SIG-M5 treated with dmso at 0.1 percent for 504 hours (cell line): ENCODE data around the gene RBFA.
"Not testable (repeated sequence)": the region's sequence is repeated elsewhere in the genome, so short reads cannot be mapped to it uniquely, and the experiment has no call there.

Source experiments
- DNase-seq: peaks from one replicate; lab custom pipeline; 2025; ENCODE audit not compliant: unreplicated experiment; lab: John Stamatoyannopoulos, UW

RBFA gene

DNA sequence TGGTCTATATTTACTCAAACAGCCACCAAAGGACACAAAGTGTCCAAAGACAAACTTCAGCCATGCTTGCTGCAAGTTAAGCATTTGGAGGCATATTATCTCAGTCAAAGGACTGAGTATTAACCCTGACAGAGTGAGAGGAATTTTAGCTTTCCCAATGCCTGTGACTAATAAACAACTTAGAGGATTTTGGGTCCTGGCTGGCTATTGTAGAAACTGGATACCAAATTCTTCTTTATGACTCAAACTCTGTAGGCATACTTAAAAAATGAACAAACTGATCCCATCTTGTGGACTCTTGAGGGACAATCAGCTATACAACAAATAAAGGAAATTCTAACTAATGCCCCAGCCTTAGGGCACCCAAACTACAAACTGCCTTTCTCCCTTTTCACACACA, 6.5 kb upstream of the RBFA start:
- DNase-seq, result not testable (repeated sequence)

DNA sequence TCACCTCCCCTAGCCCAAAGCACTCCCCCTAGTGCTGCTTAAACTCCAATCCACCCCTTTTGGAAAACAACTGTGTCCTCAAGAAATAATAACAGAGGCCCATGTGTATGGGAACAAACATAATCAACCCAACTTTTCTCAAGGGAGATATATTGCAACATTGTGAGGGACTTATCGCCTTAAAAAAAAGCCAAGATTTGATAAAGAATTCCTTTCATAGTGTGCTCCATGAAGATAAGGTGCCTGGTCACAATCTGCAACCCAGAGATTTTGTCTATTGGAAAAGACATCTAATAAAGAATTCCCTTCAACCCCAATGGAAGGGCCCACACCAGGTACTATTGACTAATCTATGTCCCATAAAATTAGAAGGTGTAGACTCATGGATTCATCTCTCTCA, 4.5 kb upstream of the RBFA start:
- DNase-seq, result no peak

DNA sequence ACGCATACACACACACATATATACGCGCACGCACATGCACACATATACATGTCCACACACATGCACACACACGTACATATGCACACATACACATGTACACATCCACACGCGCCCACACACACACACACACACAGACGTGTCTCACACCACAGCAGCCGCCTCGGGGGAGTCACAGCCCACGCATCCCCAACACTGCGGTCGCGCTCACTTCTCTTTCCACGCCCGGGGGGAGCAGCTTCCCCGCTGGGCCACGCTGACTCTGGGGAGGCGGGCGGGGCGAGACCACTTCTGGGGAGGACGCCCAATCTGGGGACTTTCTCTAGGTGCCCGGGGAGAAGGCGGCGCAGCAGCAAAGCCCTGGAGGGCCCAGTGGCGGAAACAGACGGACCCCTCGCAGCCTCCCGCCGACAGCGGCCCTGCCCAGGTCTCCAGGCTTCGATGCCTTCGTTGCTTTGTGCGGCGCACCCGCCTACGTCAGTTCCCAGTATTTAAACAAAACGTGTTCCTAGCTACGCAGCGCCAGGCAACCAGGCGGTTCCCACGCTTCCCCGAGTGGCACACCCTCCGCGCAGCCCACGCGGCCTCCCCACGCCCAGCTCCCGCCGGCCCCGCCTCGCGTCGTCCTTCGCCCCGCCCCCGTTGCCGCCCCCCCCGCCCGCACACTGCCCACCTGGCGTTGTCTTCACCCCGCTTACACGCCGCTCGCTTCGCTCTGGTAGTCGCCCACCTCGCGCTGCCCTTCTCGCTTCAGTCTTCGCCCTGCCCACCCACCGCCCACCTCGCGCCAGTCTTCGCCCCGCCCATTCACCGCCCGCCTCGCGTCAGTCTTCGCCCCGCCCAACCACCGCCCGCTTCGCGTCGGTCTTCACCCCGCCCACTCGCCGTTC, 810 bp upstream of the RBFA start:
- DNase-seq, result peak; percentile 97

DNA sequence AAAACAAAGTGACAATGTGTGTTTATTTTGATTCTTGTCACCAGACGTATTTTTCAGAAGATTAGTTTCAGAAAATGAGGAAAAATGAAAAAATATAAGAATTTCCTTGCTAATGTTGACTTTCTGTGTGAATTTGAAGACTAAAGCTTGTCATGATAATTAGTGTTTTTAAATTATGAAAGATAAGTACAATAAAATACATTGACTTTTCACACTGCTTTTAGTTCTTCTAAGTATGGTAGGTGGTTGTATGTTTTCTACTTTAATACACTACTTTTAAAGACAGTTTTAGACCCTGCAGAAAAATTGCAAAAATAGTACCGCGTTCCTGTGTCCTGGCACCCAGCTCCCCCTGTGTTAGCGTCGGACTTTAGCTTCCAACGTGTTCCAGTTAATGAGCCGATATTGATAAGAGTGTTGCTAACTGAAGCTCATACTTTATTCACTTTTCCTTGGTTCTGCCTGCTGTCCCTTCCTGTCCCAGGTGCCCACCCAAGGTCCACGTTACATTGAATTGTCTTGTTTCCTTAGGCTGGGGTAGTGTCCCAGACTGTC, 695 bp downstream of the RBFA start:
- DNase-seq, result no peak

DNA sequence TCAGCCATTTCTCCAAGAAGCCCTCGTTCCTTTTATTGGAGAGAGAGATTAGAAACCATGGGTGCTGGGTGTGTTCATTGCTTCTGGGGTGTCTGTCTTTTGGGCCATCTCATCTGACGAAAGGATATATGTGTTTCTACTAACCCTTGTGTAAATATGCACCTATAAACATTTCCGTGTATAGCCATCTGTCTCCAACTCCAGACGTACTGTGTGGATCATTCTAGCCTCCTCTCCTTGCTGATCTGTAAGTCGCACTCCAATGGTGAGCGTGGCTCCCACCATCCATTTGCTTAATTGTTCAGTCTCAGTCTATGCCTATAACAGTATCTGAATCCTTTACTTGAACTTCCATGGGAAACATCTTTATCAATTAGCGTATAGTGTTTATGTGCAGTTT, 1.8 kb downstream of the RBFA start:
- no peak for DNase-seq

DNA sequence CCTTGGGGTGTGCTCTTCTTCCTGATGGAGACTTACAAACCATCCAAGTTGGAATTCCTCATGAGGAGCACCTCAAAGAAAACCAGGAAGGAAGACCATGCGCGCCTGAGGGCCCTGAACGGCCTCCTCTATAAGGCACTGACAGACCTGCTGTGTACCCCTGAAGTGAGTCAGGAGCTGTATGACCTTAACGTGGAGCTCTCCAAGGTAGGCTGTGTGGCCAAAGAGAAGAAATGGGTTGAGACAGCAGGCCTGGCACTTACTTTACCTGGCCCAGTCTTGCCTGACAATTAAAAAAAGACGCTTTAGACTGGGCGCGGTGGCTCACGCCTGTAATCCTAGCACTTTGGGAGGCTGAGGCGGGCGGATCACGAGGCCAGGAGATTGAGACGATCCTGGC, 3.1 kb downstream of the RBFA start:
- DNase-seq, result no peak

DNA sequence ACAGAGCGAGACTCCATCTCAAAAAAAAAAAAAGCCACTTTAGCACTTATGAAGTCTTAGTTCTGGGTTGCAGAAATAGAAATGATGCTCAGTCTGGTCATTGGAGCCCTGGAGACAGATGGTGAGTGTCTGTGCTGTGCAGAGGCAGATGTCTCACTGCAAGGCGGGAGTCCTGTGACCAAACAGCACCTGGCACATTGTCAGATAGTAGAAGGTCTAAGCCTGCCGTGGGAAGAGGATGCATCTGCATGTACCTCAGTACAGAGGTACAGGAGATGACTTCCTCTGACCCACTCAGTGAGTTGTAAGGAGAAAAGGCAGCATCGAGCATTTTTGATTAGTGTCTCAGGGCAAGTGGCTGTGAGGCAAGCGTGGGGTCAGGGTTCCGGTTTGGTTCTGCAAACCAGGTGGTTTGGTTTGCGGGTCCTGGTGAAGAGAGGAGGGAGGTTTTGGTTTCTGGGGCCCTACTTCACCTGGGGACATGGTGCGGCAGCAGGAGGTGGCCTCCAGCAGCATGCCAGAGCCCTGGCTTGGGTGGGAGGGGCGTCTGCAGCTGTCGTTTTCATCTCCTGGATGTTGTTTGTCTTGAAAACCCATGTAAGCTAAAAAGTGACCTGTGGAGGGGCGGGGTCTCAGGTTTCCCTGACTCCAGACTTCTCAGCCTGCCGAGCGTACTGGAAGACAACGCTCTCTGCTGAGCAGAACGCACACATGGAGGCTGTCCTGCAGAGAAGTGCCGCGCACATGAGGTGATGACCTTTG, 3.8 kb downstream of the RBFA start:
- DNase-seq, result no peak

DNA sequence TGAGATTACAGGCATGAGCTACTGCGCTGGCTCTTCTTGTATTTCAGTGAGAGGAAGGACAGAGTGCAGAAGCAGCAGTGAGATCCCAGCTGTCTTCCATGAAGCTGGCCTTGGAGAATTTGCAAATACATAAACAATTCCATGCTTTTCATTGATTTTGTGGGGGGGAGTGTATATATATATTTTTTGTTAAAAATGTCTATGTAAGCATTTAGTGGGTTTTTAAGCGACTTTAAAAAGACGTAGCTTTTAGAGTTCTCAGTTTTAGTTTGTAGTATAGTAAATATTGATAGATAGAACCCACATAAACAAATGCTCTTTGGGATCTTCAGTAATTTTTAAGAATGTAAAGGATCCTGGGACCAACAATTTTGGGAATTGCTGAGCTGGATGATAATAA, 6.3 kb downstream of the RBFA start:
- DNase-seq, result no peak

DNA sequence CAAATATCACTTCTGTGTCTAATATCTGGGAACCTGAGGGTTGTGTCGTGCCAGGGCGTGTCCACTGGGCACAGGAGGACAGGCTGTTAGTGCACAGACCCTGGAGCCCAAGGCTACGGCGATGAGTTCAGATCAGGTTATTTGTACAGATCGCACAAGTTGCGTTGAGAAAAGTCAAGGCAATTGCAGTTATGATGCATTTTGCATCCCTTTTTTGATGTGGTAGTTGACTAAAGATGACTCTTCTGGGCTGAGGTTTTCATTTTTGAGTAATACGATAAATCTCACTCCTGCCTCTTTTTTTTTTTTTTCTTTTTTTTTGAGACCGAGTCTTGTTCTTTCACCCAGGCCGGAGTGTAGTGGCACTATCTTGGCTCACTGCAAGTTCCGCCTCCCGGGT, 7.2 kb downstream of the RBFA start:
- DNase-seq, result no peak

DNA sequence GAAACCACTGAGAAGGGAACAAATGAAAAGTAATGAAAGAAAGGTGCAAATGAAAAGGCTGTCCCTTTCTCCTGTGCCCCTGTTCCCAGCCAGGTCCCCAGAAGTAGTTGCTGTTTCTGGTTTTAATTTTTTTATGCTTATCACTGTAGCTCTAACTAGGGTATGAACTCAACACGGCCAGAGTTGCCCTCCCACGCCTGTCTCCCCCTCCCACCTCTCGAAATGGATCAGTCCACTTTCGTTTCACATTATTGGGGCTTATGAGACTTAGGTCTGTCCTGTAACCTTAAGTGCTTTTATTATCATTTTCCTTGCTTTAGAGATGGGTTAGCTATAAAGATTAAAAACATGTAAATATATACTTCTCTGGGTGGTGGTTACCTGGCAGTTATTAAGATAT, 8.6 kb downstream of the RBFA start:
- DNase-seq, result no peak

DNA sequence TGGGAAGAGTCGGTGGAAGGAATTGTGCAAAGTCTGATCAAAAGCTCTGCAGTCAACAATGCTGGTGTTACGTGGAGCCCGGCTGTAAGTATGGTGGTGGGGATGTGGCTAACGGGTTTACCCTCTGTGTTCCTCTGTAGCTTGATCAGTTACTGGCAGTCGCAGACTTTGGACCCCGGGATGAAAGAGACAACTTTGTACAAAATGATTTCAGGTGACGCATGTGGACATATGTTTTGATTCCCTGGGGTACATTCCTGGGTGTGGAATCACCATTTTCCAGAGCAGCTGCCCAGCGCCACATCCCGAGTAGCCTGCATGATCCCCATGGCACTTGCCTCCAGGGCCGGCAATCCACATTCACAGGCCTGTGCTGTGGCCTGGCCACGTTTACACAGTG, 9.8 kb downstream of the RBFA start:
- DNase-seq, result no peak

DNA sequence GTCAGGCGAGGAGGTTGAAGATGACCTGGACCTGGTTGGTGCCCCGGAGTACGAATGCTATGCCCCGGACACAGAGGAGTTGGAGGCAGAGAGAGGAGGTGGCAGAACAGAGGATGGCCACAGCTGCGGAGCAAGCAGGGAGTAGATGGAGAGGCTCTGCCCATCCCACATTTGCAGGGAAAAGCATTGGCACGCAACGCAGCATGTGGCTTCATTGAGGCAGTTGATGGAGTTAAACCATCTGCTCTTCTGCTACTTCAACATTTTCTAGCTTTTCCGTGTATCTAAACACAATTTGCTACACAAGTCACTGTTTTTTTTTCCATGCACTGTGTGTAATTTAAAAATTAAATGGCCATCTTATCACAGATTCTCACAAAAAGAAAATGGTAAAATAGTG, 11.8 kb downstream of the RBFA start:
- no peak for DNase-seq

DNA sequence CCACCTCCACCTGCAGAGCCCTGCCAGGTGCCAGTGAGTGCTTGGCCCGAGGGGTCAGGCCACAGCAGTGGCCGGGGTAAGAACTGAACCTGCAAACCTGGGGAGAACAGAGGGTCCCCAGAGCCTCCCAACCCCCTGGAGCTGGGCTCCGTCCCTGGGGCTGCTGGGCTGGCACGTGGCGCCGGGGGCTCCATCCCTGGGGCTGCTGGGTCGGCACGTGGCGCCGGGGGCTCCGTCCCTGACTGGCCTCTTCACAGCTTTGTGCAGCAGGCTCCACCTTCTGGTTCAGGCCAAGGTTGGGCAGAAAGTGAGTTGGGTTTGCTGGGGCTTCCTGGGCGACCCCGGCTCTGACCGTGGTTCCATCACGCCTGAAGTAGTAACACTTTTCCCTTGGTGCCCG, 12.2 kb downstream of the RBFA start:
- DNase-seq, result no peak

DNA sequence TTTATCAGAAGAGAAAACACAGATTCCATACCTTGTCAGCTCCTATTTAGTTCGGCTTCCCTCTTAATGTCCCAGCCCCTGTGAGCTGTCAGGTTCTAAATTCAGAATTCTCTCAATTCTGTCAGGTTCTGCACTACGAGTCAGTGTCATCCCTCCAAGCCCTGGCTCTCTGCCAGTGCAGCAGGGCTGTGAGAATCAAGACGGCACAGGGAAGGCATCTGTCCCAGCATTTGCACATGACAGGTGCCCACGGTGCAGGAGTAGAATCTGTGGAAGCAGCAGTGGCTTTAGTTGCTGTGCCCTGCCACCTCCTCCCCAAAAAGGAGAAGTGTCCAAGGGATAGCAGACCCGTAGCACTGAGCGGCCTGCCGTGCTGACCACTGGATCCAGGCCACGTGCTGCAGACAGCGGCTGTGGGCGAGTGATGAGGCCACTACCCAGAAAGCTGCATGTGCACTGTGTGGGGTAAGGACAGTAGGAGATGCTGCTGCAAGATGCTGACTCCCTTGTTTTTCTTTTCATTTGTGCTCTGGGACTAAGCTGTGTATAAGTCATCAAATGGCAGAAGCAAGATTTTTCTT, 12.8 kb downstream of the RBFA start:
- no peak for DNase-seq

DNA sequence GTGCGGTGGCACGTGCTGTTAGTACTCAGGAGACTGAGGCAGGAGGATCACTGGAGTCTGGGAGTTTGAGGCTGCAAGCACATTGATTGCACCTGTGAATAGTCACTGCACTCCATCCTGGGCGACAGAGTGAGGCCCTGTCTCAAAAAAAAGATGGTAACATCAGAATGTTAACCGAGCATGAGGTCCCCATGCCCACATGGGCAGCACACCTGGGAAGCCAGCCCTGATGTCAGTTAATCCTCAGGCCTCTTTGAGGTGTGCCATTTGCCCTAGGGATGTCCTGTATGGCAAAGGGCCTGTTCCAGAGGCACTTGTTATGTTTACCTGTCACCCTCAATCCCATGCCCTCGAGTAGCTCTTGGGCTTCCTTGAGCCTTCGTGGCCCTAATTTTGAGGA, 16.6 kb downstream of the RBFA start:
- no peak for DNase-seq

DNA sequence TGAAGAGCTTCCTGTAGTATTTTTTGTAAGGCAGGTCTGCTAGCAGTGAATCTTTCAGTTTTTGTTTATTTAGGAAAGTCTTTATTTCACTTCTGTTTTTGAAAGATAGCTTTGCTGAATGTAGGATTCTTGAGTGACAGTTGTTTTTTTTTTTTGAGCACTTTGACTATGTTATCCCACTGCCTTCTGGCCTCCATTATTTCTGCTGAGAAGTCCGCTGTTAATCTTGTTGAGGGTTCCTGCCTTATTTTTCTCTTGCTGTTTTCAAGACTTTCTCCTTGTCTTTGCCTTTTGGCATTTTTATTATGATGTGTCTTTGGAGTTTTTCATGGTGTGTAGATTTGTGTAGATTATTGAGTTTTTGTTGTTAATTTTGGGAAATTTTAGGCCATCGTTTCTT, 21.9 kb downstream of the RBFA start:
- DNase-seq, result no peak

DNA sequence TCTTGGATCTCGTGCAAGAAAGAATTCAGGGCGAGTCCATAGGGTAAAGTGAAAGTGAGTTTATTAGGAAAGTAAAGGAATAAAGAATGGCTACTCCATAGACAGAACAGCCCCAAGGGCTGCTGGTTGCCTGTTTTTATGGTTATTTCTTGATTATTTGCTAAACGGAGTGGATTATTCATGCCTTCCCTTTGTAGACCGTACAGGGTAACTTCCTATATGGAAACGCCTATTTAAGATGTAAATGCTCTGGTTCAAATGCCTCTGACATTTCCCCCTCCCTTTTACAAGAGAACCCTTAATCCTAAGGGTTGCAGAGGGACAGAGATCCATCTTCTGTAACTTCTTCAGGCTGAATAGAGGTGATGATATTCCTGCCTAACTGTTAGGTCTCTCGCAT, 25.7 kb downstream of the RBFA start:
- DNase-seq, result no peak

DNA sequence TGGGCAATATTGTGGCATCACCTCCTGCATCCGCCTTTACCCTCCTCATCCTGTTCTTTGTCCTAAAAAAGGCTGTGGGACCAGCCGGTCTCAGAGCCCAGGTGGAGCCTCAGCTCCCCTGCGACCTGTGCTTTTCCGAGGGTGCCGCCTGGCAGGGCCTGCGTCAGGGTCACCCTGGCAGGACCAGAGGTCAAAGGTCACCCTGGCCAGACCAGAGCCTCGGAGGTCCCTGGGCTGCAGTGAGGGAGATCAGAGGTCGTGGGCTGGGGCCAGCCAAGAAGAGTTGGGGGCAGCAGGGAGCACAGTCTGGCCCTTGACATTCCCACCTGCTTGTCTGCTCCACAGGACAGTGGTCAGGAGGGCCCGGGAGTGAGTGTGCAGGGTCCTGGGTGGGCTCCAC, 31.5 kb downstream of the RBFA start:
- no peak for DNase-seq

DNA sequence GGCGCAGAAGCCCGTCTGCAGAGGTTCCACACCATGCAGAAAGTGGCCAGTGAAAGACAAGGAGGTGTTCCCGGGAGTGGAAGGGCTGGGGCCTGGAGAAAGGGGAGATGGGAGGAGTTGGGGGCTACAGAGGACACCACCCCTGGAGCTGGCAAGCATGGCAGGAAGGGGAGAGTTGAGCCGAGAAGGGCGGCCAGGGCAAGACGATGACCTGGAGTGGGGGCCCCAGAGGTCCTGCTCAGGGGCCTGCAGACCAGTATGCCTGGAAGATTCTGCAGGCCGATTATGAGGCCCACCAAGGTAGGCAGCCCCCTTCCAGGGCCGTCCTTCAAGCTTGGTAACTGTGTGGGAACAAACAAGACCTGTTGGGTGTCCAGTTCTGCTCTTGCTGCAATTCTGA, 33.1 kb downstream of the RBFA start:
- DNase-seq, result no peak

DNA sequence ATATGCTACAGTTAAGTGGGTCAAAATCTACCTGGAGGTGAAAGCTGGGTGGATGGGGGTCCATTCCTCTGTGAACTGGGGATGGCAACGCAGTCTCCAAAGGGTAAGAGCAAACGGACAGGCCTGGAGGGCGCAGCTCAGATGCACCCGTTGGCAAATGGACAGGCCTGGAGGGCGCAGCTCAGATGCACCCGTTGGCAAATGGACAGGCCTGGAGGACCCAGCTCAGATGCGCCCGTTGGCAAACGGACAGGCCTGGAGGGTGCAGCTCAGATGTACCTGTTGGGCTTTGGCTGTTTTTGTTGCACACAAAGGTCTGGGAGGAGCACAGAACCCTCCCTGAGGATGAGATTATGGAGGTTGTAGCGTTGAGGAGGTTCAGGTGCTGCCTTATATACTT, 33.7 kb downstream of the RBFA start:
- no peak for DNase-seq

DNA sequence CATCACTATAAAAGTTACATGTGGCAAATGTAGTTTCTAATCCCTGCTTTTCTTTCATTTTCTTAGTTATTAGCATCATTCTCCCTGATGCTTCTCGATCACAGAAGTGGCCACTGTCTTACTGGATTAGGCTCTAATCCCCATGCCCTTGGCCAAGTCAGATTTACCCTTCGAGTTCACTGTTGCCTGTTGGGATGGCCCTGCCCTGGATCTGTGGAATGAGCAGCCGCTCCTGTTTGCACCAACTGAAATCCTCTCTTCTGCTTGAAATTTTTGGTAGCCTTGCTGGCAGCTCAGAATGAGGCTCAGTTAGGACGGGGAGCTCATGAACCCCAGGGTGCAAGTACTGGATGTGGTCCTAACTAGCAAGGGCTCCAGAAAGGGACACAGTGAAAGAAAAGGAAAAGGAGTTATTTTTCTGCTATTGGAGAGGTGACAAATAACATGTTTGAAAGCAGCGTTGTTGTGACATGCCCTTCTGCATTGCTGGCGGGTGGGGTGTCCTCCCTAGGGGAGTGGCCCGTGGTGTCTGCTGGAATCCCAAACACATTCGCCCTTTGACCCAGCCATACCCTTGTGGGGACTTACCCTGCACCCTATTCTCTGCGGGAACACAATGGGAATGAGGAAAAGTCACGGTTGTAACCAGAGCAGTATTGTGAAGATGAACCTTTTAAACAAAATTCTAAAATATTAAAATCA, 34.5 kb downstream of the RBFA start:
- DNase-seq, result no peak
